CD14-positive monocyte (primary cell): Measurements from ENCODE around the gene PATL2. TPM values are rescaled to one million over a fixed set of nuclear protein-coding genes. Genes with fewer than 3 reads are reported as not detected.

ENCODE experiments used
- DNase-seq, 3 donors: peaks; one replicate each; pipeline ENCODE4 v3.0.0-alpha.2; 2011 to 2022
- H2AFZ ChIP-seq: 2 replicates; pipeline ENCODE4 v1.6.0; 2012; ENCODE audit warnings: mild to moderate bottlenecking, low read depth, low read length, inconsistent platforms; ENCODE audit not compliant: insufficient read depth, poor library complexity, severe bottlenecking
- H3K27ac ChIP-seq, 2 donors: 1 replicate in 1 of 2; 2 replicates in 1 of 2; pipeline ENCODE4 v1.5.1; 2012 to 2013; ENCODE audit warnings: low read length in 2 of 2, control low read depth in 1 of 2, inconsistent platforms in 1 of 2, low read depth in 1 of 2, mild to moderate bottlenecking in 1 of 2
- H3K27me3 ChIP-seq, 2 donors: one replicate each; pipeline versions ENCODE4 v1.6.0 to v1.6.1; 2011 to 2013; ENCODE audit warnings: low read length in 2 of 2; ENCODE audit not compliant: control insufficient read depth in 2 of 2, insufficient read depth in 2 of 2
- H3K36me3 ChIP-seq, 2 donors: replicated peaks in 1 of 2; 1 replicate in 1 of 2; 2 replicates in 1 of 2; pipeline versions ENCODE4 v1.5.1 to v1.6.1; 2012 to 2013; ENCODE audit warnings: low read length in 2 of 2, control low read depth in 1 of 2, inconsistent platforms in 1 of 2, mild to moderate bottlenecking in 1 of 2; ENCODE audit not compliant: insufficient read depth in 2 of 2, control insufficient read depth in 1 of 2
- H3K4me1 ChIP-seq, 2 donors: 1 replicate in 1 of 2; 2 replicates in 1 of 2; pipeline versions ENCODE4 v1.5.1 to v1.6.1; 2012 to 2013; ENCODE audit warnings: low read length in 2 of 2, control low read depth in 1 of 2, inconsistent platforms in 1 of 2, mild to moderate bottlenecking in 1 of 2, moderate library complexity in 1 of 2; ENCODE audit not compliant: insufficient read depth in 2 of 2, control insufficient read depth in 1 of 2
- H3K4me2 ChIP-seq: replicated peaks from 2 replicates; pipeline ENCODE3; 2012; ENCODE audit warnings: low read length, moderate library complexity, mild to moderate bottlenecking; ENCODE audit not compliant: poor library complexity, severe bottlenecking; ENCODE audit errors: extremely low read depth
- H3K4me3 ChIP-seq, 3 experiments: fragments of 200-600 bp in 1 of 3; sonication (generic) in 1 of 3; replicated peaks in 1 of 3; 1 replicate in 2 of 3; 2 replicates in 1 of 3; pipeline ENCODE4 v1.5.1; 2011 to 2013; ENCODE audit warnings: low read length in 3 of 3, mild to moderate bottlenecking in 3 of 3, control low read depth in 2 of 3, low read depth in 2 of 3, inconsistent platforms in 1 of 3, moderate library complexity in 1 of 3
- H3K79me2 ChIP-seq: 2 replicates; pipeline ENCODE4 v1.6.0; 2012; ENCODE audit warnings: mild to moderate bottlenecking, control low read depth, inconsistent platforms, low read length, moderate library complexity; ENCODE audit not compliant: insufficient read depth
- H3K9ac ChIP-seq: 2 replicates; pipeline ENCODE4 v1.6.0; 2017; ENCODE audit warnings: low read length, mild to moderate bottlenecking; ENCODE audit not compliant: insufficient read depth, poor library complexity, severe bottlenecking
- H3K9me3 ChIP-seq, 2 donors: replicated peaks in 1 of 2; 1 replicate in 1 of 2; 2 replicates in 1 of 2; pipeline versions ENCODE4 v1.5.1 to v1.6.1; 2012 to 2013; ENCODE audit warnings: low read length in 2 of 2, control low read depth in 1 of 2; ENCODE audit not compliant: control insufficient read depth in 1 of 2, insufficient read depth in 1 of 2
- H4K20me1 ChIP-seq: 2 replicates; pipeline ENCODE4 v1.6.0; 2012; ENCODE audit warnings: mild to moderate bottlenecking, low read length, control low read depth, moderate library complexity; ENCODE audit not compliant: insufficient read depth
- H3K27ac Mint-ChIP-seq, 7 donors: one replicate each; pipeline ENCODE4 v1.8.0; 2020; ENCODE audit warnings: mild to moderate bottlenecking in 7 of 7, mixed read lengths in 7 of 7, moderate library complexity in 6 of 7, inconsistent platforms in 2 of 7
- H3K27me3 Mint-ChIP-seq, 3 donors: one replicate each; pipeline ENCODE4 v1.8.0; 2021 to 2022; ENCODE audit warnings: low read depth in 3 of 3, mild to moderate bottlenecking in 3 of 3, mixed read lengths in 3 of 3, moderate library complexity in 3 of 3, inconsistent platforms in 1 of 3
- H3K36me3 Mint-ChIP-seq, 2 donors: one replicate each; pipeline ENCODE4 v1.8.0; 2020; ENCODE audit warnings: mixed read lengths in 2 of 2, inconsistent platforms in 1 of 2, mild to moderate bottlenecking in 1 of 2
- H3K4me1 Mint-ChIP-seq: one replicate; pipeline ENCODE4 v1.8.0; 2020; ENCODE audit warnings: mild to moderate bottlenecking, mixed read lengths
- H3K4me3 Mint-ChIP-seq, 2 donors: one replicate each; pipeline ENCODE4 v1.8.0; 2020; ENCODE audit warnings: mild to moderate bottlenecking in 2 of 2, mixed read lengths in 2 of 2, moderate library complexity in 1 of 2
- H3K9me3 Mint-ChIP-seq, 7 donors: one replicate each; pipeline ENCODE4 v1.8.0; 2020 to 2022; ENCODE audit warnings: mixed read lengths in 7 of 7, mild to moderate bottlenecking in 6 of 7, moderate library complexity in 6 of 7, inconsistent platforms in 2 of 7
- WGBS: methylation state at CpG from one replicate; pipeline ENCODE4 v1.1.5; 2013; ENCODE audit warnings: missing lambda C conversion rate; ENCODE audit not compliant: insufficient coverage; 5-methylcytosine and 5-hydroxymethylcytosine counted together
- intact Hi-C, 2 donors: fragments of 100-400 bp; cut with micrococcal nuclease; formaldehyde crosslinking; loops; one replicate each; pipeline versions ENCODE4 v1.15.0 to v1.15.1; 2023
- polyA plus RNA-seq, 3 donors: library from polyadenylated mRNA; depleted of rRNA in 1 of 3; unstranded in 2 of 3; stranded (reverse) in 1 of 3; fragments of 300-500 nt in 2 of 3; fragments of >200 nt in 1 of 3; fragmentation: Illumina TruSeq in 2 of 3; gene quantifications; 1 replicate in 2 of 3; 2 replicates in 1 of 3; pipeline ENCODE4 v1.2.3, GENCODE V29; 2012 to 2021
- TF ChIP-seq, protein P1 (sequence below): fragments of 200-600 bp; IDR thresholded peaks from one replicate; pipeline ENCODE4 v1.8.0; 2022; ENCODE audit warnings: antibody characterized with exemption, mild to moderate bottlenecking

The PATL2 gene
- polyA plus RNA-seq, 3 donors = 1.8 to 14.4 (median 1.9) TPM

DNA sequence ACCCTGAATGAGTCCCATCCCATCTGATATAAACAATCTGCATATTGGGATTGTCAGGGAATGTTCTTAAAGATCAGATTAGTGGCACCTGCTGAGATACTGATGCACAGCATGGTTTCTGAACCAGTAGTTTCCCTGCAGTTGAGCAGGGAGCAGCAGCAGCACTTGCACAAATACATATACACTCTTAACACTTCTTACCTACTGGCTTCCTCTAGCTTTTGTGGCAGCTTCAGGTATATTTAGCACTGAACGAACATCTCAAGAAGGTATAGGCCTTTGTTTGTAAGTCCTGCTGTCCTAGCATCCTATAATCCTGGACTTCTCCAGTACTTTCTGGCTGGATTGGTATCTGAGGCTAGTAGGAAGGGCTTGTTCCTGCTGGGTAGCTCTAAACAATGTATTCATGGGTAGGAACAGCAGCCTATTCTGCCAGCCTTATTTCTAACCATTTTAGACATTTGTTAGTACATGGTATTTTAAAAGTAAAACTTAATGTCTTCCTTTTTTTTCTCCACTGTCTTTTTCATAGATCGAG lies 4.7 kb upstream of the PATL2 start:
- H3K4me3 Mint-ChIP-seq = peak overlapping the region in 1 of 2 donors; percentile 100
- H3K36me3 ChIP-seq = peaks cover 57 to 59% of the 10 kb centered on the region in 2 donors
- peaks cover 73 to 78% of the 10 kb centered on the region in 2 donors for H3K36me3 Mint-ChIP-seq
- no peaks in the 10 kb centered on the region for H3K9me3 ChIP-seq
- peaks cover 91% of the 10 kb centered on the region for H3K79me2 ChIP-seq
- H3K4me2 ChIP-seq = peak overlapping the region; percentile 73
- DNase-seq = no peak
- TF ChIP-seq, protein P1, sequence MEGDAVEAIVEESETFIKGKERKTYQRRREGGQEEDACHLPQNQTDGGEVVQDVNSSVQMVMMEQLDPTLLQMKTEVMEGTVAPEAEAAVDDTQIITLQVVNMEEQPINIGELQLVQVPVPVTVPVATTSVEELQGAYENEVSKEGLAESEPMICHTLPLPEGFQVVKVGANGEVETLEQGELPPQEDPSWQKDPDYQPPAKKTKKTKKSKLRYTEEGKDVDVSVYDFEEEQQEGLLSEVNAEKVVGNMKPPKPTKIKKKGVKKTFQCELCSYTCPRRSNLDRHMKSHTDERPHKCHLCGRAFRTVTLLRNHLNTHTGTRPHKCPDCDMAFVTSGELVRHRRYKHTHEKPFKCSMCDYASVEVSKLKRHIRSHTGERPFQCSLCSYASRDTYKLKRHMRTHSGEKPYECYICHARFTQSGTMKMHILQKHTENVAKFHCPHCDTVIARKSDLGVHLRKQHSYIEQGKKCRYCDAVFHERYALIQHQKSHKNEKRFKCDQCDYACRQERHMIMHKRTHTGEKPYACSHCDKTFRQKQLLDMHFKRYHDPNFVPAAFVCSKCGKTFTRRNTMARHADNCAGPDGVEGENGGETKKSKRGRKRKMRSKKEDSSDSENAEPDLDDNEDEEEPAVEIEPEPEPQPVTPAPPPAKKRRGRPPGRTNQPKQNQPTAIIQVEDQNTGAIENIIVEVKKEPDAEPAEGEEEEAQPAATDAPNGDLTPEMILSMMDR = no peak
- H4K20me1 ChIP-seq = peaks cover 95% of the 10 kb centered on the region
- H3K27ac Mint-ChIP-seq = peak overlapping the region in 4 of 7 donors; percentile 36 to 100 (median 82)
- peaks cover 0 to 15% (median 4%) of the 10 kb centered on the region in 7 donors for H3K9me3 Mint-ChIP-seq
- peak overlapping the region in 1 of 3 experiments; percentile 96 for H3K4me3 ChIP-seq
- H2AFZ ChIP-seq = no peak overlapping the region
- no peaks in the 10 kb centered on the region for H3K27me3 ChIP-seq
- H3K27ac ChIP-seq = peak overlapping the region in 1 of 2 donors; percentile 99
- peaks cover 53 to 71% of the 10 kb centered on the region in 2 donors for H3K4me1 ChIP-seq
- H3K27me3 Mint-ChIP-seq = peaks cover 2 to 9% (median 4%) of the 10 kb centered on the region in 3 donors
- no CpG with 5 or more reads among the region's 2 CpGs for WGBS
- H3K4me1 Mint-ChIP-seq = peaks cover 60% of the 10 kb centered on the region
- intact Hi-C loops = loop anchor here in 1 of 2 donors (1.0 to 5.0 kb wide), 2 partner anchors 7 to 179 kb away; partner anchors contain the start of gene EIF3J
- no peak overlapping the region for H3K9ac ChIP-seq

DNA sequence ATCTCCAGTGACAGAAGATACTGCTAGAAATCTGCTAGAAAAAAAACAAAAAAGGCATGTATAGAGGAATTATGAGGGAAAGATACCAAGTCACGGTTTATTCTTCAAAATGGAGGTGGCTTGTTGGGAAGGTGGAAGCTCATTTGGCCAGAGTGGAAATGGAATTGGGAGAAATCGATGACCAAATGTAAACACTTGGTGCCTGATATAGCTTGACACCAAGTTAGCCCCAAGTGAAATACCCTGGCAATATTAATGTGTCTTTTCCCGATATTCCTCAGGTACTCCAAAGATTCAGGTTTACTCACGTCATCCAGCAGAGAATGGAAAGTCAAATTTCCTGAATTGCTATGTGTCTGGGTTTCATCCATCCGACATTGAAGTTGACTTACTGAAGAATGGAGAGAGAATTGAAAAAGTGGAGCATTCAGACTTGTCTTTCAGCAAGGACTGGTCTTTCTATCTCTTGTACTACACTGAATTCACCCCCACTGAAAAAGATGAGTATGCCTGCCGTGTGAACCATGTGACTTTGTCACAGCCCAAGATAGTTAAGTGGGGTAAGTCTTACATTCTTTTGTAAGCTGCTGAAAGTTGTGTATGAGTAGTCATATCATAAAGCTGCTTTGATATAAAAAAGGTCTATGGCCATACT lies 4.1 kb upstream of the PATL2 start:
- Histone ChIP-seq H3K36me3 (peaks cover 57 to 59% of the 10 kb centered on the region in 2 donors), H3K27me3 (no peaks in the 10 kb centered on the region), H3K79me2 (peaks cover 97% of the 10 kb centered on the region), H2AFZ (no peak overlapping the region), H3K27ac (peak overlapping the region in 1 of 2 donors; percentile 99), H3K4me3 (peak overlapping the region in 2 of 3 experiments; percentile 63 to 96), H4K20me1 (peaks cover 89% of the 10 kb centered on the region), H3K9me3 (no peaks in the 10 kb centered on the region), H3K4me2 (peak overlapping the region; percentile 73), H3K4me1 (peaks cover 48 to 68% of the 10 kb centered on the region in 2 donors), H3K9ac (no peak overlapping the region)
- intact Hi-C loops = loop anchor here in 1 of 2 donors (1.0 to 5.0 kb wide), 2 partner anchors 8 to 178 kb away; partner anchors contain the start of gene EIF3J
- TF ChIP-seq, protein P1 = no peak
- H3K27ac Mint-ChIP-seq = peak overlapping the region; percentile 3 to 100 (median 80)
- peaks cover 55% of the 10 kb centered on the region for H3K4me1 Mint-ChIP-seq
- peaks cover 2 to 9% (median 4%) of the 10 kb centered on the region in 3 donors for H3K27me3 Mint-ChIP-seq
- WGBS = 82% methylated on average over 1 of the region's 6 CpGs
- peaks cover 73 to 78% of the 10 kb centered on the region in 2 donors for H3K36me3 Mint-ChIP-seq
- no peak for DNase-seq
- peaks cover 0 to 15% (median 4%) of the 10 kb centered on the region in 7 donors for H3K9me3 Mint-ChIP-seq
- peak overlapping the region; percentile 98 to 100 for H3K4me3 Mint-ChIP-seq
